ENCODE measurements around the gene NSDHL.
"Not testable (repeated sequence)": the region's sequence is repeated elsewhere in the genome, so short reads cannot be mapped to it uniquely, and the experiment has no call there.

Gene NSDHL

DNA sequence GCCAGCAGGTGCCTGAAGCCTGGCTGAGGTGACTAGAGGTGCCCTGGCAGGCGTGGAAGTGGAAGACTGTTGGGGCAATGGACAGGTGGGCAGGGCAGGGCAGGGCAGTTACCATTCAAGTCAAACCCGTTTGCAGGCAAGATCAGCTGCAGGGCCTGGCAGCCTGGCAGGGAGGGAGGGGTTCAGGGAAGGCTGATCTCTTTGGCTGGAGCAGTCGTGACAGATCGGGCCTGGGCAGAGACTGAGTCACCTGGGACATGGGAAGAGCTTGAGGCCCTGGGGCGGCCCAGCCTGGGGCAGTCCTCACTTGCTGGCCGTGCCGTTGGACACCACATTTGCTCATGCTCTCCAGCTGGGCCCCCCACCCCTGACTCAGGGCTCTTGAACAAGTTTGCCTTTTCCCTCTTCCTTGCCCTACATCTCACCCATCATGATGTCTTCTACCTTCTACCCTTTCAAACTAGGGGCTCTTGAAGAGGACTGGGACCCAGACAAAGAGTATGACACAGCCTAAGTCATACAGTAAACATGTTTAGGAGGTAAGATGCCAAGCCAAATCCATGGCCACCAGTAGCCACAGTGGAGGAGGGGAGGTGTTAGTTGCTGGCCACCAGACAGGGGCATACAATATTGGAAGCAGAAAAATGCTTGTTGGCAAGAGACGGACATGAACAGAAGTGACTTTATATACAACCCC, 65.0 kb downstream of the NSDHL start:
- DNase-seq: no peak

DNA sequence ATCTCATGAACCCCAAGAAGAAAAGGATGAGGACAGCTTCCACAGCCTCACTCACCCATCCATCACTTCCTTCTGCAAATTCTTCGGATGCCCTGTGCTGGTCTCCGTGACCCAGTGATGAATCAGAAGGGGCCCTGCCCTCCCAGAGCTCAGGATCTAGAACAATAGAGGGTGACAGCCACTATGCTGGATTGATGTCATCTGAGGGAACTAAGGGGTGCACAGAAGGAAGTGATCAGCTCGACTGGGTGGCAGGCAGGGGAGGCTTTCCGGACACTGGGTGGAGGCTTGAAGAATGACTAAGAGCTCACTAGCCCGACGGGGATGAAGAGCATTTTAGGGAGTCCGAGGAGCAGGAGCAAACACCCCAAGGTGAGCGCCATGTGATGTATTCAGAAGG, 65.6 kb downstream of the NSDHL start:
- DNase-seq: no peak

DNA sequence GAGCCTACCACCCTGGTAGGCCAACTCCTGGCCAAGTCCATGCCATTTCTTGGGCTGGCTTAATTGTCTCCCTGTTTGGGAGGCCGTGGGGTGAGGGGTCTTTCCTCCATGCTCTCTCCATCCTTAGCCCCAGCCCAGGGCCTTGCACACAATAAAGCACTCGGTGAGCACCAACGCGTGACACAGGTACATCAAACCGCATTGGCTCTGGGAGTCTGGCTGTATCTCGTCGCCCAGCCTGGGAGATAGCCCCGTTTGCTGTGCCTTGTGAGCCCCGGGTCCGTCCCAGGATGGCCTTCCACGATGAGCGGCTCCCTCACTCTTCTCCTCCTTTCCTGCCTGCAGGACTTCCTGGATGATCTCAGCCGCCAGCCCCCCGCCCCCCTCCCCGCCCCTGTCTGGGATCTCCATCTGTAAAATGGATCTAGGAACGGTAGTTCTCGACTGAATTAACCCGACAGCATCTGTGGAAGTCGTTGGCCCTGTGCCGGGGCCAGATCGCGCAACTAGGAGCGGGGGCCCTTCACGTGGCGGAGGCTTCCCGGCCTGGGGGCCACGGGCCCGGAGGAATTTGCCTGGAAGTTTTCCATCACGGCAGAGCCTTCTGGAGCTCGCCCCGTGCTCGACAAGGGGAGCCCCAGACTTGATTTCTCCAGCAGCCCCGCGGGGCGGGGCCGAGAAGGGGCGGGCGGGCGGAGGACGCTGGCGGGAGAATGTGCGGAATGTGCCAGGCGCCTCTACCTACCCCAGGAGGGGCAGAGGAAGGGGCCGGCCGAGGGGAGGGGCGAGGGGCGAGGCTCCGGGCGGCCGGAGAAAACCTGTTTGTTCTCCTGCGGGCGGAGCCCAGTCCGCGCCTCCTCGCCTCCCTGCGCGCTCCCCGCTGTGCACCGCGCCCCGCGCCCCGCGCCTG, 66.6 kb downstream of the NSDHL start, which contains the start of gene ZNF185:
Gene ZNF185 (plus strand): TSS at position 846 of the 910 bp plus-strand sequence. CDS start 16,423 bp downstream, outside the sequence.
- peak; percentile 43 for DNase-seq

DNA sequence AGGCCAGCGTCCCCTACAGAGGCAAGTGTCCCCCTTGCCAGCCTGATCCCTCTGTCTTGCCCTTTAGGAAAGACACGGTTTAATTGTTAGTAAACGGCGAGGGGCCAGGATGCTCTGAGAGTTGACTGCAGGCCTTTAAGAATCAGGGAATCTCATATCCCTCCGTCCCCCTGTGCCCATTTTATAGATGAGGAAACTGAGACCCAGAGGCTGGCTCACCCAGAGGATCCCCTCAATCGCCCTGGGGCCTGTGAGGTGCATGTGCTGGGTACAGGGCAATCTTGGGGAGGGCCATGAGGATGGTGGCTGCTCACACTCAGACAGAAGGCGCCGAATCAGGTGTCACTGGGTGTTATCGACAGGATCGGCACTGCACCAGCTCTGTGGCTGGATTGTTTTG, 67.6 kb downstream of the NSDHL start:
- DNase-seq: no peak

DNA sequence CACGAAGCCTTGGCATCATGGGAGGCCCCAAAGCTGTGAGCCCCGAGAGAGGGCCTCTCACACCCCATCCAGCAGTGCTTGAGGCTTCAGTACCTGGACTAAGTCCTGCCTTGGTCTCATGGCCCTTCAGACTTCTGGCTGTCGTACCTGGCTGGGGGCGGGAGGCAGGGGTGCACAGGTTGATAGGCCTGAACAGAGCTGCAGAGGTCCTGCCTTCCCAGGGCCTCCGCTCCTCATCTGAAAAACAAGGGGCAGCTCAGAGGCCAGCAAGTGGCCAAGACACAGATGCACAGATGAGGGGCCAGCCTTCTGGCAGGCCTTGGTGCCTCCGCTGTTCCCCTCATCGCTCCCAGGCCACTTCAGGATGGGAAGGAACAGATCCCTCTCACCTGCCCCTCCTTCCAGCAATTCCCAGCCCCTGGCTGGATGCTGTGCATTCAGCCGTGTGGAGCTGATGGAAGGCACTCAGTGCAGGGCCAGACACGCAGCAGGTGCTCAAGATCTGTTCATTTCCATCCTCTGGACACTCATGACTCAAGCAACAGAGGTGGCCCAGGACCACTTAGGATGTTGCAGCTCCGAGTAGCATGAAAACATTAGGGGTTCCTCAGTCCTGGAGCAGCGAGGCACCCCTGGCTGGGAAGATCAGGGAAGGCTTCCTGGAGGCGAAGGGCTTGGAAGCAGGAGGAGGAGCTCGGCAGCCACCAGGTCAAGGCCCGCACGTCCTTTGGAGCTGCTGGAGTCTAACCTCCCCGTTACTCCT, 68.4 kb downstream of the NSDHL start:
- DNase-seq: no peak

DNA sequence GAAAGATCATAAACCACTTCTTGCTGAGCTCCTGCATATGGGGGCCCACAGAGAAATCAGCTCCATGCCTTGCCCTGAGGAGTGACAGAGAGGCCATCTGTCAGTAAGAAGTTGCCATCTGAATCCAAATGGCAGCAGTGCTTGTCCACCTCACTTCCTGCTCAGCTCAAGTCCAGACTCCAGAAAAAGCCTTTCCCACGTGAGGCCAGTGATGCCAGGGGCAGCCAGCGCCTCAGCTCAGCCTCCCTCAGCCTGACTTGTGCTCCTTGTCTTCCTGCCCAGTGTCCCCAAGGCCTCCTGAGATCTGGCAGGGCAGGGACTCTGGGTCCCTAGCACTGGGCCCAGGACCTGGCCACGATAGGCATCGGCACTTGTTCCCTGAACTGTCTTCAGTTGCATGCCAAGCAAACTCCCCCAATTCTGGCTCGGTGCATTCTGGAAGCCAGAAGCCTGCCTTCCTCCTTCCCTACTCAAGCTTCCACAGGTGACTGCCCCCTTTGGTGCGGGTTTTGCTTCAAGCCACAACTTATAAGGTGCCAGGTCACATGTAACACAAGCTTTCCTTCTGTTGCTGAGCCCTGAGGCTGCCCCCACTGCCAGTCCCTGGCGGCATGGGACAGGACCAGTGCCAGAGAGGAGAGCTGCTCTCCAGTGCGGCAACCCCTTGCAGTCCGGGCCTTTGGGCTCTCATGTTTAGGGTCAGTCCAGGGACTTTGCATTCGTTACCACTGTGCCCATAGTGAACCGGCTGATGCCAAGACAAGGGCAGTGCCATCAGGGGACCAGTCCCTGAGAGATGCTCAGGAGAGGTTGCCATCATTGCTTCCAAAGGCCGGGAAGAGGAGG, 69.2 kb downstream of the NSDHL start:
- no peak for DNase-seq

DNA sequence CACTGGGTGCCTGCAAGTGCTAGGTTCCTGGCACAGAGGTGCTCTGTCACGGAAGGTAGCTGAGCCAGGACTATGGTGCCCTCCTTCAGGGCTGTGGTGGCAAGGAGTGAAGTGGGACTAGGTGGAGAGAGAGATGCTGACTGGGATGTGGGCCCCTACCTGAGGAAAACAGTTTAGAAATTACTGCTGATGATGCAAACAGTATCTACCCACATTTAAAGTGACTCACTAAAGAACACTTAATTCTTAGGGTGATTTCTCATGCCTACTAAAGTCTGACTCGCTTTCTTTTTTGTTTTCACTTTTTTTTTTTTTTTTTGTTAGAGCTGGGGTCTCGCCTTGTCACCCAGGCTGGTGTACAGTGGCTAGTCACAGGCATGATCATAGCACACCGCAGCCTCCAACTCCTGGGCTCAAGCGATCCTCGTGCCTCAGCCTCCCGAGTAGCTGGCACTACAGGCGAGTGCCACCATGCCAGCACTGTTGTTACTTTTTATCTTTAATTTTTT, 70.1 kb downstream of the NSDHL start:
- DNase-seq: no peak

DNA sequence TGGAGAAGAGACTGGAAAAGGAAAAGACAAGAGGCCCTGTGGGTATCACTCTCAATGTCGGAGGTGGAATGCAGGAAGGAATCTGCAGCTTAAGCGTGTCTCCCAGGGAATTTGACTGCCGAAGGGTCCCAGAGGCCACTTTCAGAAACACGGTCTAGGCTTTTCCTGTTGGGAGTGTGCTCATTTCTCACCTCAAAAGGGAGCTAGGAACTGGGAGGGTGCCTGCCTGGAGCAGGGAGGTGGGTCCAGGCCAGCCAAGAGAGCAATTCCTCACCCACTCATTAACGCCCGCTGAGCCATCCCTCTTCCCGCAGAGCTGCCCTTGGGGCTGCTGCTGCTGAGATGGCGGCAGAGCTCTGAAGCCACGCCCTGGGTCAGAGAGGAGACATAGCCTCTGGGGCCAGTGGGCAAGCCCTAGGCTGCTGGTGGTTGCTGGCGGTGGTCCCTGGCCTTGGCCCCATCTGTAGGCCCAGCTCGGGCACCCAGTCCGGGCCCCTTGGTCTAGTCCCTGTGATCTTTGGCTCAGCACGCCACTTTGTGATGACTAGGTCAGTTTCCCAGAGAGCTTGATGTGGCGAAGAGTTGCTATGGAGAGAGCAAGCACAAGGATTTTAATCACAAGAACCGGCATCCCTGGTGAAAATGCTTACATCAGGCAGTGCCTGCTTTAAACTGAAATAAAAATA, 71.1 kb downstream of the NSDHL start:
- DNase-seq: no peak

DNA sequence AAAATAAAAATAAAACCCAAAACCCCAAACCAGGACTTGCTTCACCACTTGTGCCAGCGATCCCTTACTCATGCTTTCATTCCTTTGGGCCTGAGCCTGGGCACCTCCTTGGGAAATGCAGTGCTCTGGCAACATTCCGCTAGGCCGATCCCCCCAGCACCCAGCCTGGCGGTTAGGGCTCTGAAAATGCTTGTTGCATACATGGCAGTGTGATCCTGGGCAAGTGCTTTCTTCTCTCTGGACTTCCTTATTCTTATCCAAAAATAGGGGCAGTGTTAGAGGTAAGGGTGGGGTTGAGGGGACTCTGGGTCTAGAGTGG, 71.6 kb downstream of the NSDHL start:
- DNase-seq: no peak

DNA sequence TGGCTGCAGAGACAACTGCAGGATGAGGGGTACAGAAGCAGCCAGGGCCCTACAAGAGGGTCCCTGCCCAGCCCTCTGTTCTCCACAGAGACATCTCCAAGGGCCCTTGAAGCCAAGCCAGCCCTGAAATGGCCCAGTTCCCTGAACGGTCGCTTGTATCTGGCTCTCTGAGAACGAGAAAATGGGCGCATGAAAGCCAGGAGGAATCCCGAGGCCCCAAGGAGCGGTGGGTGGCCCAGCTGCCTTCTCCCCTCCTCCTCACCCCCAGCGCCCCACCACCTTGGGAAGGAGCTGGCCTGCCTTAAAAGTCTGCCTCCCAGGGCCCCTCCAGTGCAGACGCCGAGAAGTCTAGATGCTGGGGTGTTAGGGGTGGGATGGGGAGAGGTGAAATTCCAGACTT, 72.7 kb downstream of the NSDHL start:
- no peak for DNase-seq

DNA sequence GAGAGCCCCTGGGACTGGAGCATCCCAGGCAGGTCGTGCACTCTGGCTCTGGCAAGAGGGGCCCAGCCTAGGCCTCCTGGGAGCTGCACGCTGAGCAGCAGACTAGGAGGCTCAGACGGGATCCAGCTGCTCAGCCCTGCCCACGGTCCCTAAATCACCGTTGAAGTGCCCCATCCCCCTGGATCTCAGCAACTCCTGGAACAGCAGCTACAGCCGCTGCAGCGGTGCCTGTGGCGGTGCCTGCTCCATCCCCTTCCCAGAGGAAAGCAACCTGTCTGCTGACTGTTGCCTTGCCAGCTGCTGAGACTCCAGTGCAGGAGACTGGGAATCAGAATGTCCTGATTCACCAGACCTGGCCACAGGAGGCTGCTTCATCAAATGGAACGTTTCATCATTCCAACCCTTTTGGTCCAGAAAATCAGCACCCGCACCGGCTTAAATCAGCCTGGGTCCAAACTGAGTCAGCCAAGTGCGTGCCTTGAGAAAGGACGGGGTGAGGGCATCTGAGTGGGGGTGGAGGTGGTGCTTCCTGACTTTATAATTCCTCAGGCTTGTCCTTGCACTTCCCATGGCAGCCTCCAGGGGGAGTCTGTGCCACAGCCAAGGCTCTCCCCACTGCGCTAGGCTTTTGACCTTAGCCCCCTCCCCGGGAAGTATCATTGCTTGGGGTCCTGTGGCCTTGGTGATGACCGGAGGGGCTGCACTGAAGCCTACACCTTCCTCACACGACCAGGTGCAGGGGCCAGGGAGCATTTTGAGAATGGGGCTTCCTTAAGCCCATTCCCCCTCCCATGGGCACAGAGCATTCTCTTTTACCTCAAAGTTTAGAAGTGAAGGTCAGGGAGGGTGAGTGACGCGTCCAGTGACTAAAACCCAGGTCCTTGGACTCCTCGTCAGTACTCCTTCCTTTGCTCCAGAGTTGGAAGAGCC, 73.6 kb downstream of the NSDHL start:
- DNase-seq: peak; percentile 57

DNA sequence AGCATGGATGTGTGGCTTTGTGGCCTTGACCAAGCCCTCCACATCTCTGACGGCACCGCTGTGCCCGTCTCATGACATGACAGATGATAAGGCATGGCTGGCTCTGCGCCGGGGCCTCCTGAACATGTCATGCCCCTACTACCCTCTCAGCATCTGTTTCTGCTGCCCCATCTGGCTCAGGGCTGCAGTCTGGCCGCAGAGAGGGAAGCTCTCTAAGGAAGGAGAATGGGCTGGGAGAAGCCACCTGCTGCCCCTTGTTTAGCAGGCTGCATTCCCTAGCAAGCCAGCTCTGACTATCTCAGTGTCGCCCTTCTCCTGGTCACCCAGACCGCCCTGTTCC, 74.2 kb downstream of the NSDHL start:
- DNase-seq: no peak

DNA sequence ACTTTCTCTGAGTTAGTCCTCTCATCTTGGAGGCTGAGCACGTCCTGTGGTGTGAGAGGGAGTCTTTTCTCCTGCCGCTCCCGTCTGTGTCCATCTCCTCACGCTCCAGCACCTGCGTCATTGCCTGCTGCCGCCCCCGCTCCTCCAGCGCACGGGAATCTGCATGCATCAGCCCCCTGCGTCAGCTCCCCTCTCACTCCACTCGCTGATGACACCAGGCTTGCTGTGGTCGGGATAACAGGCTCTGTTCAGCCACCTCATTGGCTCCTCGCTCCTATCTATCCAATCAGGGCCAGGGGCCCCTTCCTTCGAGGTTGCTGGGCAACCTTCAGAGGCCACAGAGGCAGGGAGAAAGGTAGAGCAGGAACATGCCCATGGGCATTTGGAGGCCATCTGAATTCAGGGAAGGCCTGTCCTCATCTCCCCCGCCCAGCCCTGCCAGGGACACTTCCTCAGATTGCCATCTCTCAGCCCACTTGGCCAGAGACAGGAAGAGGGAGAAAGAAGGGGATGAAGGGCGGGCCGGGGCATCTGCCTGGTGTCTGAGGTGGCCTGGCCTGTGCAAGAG, 76.3 kb downstream of the NSDHL start:
- DNase-seq: no peak

DNA sequence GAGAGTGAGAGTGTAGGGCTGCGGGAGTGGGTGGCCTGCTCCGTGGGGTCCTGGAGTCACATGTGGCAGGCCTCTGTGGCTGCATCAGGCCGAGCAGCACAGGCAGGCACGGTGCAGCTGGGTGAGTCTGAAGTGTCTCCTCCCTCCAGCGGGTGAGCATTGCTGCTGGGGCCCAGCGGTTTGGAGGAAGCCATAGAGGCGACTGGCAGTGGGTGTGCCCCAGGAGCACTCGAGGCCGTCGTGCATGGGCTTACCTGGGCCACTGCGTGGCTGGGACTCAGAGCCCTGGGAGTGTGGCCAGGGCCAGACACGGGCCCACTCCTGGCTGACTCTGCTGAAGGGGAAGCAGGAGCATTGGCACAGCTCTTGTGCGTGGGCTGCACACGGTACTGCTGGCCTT, 77.6 kb downstream of the NSDHL start:
- DNase-seq: no peak

DNA sequence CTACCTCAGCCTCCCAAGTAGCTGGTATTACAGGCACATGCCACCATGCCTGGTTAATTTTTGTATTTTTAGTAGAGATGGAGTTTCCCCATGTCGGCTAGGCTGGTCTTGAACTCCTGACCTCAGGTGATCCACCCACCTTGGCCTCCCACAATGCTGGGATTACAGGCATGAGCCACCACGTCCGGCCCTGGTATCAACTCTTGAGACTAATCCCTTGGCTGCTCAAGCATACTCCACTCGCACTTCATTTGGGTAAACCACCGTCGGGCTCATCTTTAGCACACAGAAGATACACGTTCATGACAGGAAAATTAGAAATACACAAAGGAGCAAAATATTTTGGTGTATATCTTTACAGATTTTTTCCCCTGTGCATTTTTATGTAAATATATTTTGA, 79.2 kb downstream of the NSDHL start:
- not testable (repeated sequence) for DNase-seq

DNA sequence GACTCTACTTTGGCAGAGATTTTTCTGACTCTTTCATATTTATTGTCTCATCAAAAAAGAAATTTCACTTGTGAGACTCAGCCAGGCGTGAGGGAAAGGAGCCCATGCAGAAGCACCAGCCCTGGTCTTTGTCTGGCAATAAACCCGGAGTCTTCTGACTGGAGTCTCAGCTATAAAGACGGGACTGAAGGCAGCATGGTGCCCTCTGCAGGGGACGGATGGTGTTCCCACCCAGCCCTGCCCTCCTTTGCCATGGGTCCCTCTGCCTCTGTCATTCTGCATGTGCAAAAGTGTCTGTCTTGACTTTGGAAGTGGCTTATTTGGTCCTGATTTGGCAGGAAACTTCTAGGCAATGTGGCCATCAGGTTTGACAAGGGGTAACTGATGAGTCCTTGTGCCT, 81.2 kb downstream of the NSDHL start:
- no peak for DNase-seq

DNA sequence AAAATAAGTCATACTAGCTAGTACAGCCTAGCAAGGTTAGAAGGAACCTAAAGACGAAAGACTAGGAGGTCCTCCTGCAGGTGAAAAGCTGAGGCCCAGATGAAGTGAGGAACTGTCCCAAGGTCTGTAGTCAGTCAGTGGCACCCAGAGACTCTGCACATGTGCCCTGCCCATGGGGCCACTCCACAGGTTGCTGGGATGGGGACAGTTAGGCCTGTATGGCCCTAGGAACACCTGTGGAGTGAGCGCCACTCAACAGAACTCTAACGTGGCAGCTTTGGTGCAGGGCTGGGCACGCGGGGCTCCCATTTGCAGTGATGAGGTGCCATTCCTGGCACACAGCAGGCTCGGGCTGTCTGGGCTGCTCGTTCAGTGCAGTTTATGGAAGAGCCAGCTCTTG, 81.8 kb downstream of the NSDHL start:
- no peak for DNase-seq

DNA sequence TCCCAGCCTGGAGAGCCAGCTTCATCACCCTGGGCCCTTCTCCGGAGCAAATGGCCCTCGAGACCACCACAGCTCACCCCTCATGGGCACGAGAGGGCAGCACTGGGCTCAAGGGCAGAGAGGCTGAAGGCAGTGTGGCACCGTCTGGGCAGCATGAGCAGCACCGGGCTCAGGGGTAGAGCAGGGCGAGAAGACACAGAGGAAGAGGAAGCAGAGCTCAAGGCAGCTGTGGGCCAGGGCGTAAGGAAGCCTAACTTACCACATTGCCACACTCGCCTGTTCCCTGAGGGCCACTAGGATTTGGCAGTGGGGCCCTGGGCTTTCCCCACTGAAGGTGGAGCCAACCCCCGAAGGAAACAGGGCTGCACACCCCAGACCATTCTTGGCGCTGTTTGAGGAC, 82.5 kb downstream of the NSDHL start:
- no peak for DNase-seq

DNA sequence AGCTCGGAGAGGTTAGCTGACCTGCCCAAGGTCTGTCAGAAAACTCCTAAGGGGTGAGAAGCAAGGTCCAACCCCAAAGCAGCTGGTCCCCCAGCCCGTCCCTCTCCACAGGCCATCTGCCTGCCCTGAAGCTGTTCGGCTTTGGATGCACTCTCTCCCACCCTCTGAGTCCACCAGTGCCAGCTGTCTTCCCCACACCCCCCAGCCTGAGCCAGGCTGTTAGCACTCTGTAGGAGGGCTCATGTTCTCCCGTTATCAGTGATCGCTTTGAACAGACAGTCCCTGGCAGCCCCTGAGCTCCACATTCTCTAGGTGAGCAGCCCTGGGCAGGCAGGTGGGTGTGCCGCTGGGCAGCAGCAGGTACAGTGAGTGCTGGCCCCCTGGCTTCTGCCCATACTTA, 83.0 kb downstream of the NSDHL start:
- DNase-seq: no peak

DNA sequence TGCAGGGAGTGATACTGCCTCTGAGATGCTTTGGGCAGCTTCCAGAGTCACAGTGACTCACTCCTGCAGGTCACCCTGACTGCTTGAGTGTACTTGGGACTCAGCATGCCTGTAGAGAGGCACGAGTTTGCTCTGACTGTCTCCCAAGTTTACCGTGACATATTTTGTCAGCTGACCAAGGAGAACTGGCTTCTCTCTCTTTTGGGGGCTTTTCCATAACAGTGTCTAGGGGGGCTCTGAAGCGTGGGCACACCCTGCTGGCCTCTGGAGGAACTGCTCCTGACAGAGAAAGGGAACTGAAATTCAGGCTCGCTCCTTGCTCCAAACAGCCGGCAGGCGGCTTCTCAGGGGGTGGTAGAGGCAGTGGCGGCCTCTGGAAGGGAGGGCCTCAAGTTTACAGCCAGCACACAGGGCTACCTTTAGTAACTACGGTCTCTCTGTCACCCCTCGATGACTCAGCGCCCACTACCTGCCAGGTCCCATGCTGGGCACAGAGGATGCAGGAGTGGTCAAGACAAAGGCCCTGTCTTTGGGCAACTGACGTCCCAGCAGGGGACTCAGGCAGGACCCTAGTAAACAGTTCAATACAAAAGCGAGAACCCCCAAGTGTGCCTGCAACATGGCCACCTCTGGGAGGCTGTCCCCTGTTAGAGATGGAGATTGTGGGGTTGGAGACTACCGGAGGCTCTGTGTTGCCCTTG, 84.8 kb downstream of the NSDHL start:
- no peak for DNase-seq
